ENCODE data around the gene S100B.
"Not testable (repeated sequence)": the region's sequence is repeated elsewhere in the genome, so short reads cannot be mapped to it uniquely, and the experiment has no call there.

The S100B gene

DNA sequence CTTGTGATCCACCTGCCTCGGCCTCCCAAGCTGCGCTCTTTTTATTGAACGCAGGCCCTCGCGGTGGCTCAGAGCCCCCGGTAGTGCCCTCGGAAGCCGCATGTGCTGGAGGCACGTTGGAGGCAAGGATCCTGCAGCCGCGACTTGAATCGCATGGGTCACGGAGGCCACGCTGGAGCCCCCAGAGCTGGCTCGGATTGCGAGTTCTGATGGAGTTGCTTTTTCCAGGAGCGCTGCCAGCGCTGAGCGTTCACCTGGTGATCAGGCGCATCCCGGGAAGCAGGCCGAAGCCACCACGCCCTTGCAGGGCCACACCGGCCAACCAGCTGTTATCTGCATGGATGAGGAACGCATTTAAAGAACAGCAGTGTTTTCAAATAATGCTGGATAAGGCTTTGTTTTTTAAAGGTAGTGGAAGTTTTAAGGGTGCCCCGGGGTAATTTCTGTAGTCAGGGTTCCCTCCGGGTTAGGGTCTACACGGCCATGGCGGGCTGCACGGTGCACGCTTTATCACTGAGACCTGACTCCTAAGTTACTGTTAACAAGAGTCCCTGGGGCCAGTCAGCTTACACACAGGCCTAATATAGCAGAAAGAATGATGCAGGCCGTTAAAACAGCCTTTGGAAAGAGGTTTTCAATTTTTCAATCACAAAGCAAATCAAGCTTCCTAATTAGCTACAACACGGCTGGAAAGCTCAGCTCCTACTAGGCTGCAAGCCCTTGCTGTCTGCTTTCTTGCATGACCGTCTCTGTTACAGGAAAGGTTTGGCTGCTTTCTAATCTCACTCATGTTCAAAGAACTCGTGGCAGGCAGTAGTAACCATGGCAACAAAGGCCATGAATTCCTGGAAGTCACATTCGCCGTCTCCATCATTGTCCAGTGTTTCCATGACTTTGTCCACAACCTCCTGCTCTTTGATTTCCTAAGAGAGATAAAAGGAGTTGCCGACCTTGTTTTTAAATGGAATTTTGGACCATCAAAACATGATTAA is 6.0 kb downstream of the S100B start:
- DNase-seq: no peak

DNA sequence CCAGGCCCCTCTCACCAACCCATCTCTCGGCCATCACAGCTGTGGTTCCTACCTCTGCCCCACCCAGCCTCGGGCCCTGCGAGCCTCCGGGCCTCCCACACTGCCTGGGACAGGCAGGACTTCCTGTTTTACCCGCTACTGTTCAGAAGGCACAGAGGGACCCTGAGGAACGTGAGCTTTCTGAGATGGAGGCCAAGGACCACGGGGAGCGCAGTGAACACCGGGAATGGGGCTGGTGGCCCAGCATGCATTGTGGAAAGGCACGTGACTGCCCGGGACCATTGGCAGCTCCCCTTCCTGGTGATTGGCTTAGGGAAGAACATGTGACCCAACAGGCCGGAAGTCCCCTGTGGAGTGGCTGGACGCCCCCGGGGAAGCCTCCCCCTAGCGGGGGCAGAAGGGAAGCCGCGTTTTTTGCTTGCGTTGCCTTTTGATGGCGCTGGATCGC is 7.0 kb downstream of the S100B start:
- DNase-seq: no peak

DNA sequence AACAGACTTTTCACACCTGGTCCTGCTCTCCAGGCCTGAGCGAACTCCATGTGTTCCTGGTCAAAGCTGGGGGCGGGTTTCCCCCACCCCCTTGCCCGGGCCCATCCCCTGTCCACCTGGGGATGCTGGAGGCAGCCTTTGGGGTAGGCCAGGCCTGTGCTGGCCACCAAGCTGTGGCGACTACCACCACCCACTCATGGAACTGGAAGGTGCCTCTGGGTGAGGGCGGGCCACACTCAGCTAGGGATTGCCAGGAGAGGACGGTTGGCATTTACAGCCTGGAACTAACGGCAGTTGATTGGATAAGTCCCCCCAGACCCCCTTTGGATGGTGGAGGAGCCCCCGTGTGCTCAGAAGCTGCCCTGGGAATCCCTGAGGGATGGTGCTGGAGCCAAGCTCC is 7.9 kb downstream of the S100B start:
- no peak for DNase-seq

DNA sequence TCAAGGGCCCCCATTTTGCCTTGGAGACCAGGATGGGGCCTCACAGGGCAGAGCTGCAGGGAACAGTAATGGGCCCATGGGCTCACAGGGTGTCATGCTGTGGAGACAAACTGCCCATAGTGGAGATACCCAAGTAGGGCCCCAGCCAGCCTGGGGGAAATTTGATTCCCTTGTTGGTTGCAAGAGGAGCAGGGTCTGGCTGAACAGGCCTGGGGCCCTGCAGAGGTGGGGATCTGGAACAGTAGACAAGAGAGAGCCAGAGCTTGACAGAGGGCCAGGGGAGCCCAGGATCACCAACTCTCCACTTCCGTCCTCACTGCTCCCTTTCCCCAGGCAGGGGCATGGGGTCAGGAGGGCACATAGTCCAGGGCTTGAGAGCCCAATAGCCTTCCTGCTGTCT is 8.7 kb downstream of the S100B start:
- no peak for DNase-seq

DNA sequence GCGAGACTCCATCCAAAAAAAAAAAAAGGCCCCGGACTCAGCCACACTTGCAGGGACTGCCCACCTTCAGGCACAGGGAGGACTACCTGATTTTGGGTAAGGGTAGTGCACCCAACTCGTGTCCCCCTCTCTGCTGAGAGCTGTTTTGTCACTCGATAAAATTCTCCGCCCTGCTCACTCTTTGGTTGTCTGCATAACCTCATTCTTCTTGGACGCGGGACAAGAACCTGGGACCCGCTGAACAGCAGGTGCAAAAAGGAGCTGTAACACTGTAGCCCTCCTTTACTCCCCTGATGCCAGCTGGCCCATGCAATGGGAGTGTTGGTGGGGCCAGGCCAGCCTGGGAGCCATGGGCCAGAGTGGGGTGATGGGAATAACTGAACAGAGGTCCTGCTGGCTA is 10.6 kb downstream of the S100B start:
- DNase-seq: no peak

- DNase-seq: peak; percentile 56
Observed at GRCh38 chr21:46585191-46585953, 19.5 kb downstream of the S100B start.

DNA sequence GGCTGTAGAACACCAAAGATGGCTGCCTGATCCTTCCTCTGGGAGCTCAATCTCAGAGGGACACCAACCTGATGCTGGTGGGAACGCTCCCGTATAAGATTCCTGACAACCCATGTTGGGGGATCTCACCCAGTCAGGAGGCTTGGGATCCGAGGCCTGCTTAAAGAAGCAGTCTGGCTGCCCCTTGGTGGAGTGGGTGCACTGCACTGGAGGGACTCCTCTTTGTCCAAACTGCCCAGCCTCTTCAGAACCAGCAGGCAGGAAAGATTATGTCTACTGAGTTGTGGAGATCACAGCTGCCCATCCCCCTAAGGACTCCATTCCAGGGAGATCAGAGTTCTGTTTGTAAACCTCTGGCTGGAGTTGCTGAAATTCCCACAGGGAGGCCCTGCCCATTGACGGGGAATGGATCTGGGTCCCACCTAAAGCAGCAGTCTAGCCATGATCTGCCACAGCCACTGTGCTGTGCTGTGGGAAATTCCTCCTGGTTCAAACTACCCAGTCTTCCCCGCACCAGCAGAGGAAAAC is 23.0 kb downstream of the S100B start:
- no peak for DNase-seq

GRCh38 chr21:46579394-46579793 is 25.5 kb downstream of the S100B start:
- DNase-seq: not testable (repeated sequence)

DNA sequence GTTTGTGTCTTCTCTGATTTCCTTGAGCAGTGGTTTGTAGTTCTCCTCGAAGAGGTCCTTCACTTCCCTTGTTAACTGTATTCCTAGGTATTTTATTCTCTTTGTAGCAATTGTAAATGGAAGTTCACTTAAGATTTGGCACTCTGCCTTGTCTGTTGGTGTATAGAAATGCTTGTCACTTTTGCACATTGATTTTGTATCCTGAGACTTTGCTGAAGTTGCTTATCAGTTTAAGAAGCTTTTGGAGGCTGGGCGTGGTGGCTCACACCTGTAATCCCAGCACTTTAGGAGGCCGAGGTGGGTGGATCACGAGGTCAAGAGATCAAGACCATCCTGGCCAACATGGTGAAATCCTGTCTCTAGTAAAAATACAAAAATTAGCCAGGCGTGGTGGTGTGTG is 27.1 kb downstream of the S100B start:
- not testable (repeated sequence) for DNase-seq

GRCh38 chr21:46572850-46573249 is 32.0 kb downstream of the S100B start:
- no peak for DNase-seq

GRCh38 chr21:46570631-46571030 is 34.3 kb downstream of the S100B start:
- no peak for DNase-seq

DNA sequence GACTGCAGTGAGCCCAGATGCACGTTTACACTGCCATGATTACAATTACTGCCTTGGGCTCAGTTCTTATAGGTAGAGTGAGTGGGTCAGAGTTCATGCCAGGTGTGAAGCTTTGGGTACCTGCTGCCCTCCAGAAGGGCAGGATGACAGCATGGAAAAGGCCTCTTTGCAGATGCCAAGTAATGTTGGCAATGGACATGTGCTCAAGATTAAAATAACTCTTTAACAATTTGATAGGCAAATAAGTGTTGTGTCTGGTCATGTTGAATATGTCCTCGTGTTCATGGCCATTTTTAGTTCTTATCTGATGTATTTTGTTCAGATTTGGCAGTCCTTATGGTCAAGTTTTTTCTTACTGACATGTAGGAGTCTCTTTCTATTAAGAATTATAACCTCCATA is 34.8 kb downstream of the S100B start:
- DNase-seq: no peak

- no peak for DNase-seq
Observed at GRCh38 chr21:46569081-46569480, 35.8 kb downstream of the S100B start.

- no peak for DNase-seq
Observed at GRCh38 chr21:46568562-46568961, 36.3 kb downstream of the S100B start.

DNA sequence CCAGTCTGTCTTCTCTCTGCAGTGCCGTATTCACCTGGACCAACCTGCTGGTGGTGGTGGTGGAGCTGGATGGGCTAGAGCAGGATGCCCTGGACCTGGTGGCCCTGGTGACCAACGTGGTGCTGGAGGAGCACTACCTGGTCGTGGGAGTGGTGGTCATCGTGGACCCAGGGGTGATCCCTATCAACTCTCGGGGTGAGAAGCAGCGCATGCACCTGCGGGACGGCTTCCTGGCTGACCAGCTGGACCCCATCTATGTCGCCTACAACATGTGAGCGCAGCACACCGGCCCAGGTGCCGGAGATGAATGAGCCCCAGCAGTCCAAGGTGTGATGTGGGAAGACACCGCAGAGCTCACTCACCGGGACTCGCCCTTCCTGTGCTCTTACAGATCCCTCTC is 37.5 kb downstream of the S100B start:
- DNase-seq: no peak

GRCh38 chr21:46564391-46564790 is 40.5 kb downstream of the S100B start:
- no peak for DNase-seq

DNA sequence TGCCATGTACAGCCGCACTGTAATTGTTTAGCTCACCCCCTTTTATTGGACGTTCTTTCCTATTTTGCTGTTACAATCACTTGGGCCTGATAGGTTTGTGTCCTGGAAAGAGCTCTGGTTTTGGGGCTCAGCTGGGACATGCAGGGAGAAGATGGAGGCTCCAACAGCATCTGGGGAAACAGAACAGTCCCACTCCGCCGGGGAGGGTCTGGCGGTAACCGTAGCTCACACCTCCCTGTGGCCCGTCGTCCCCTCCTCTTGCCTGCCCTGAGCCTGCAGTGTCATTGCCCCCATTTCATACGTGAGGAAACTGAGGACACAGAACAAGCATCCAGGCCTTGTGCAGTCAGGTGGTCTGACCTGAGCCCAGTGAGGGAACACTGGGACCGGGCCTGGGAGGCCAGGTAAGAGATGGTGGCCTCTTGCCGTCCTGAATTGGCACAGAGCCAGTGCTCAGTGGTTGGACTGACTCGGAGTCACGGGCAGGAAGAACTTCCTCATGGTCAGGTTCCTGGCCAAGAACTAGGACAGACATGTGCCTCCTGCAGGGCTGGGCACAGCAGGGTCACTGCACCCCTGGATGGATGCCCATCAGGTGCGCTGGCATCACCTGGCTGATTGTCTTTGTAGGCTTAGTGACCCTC is 41.8 kb downstream of the S100B start:
- DNase-seq: no peak

- no peak for DNase-seq
Observed at GRCh38 chr21:46562472-46562871, 42.4 kb downstream of the S100B start.

- no peak for DNase-seq
Observed at GRCh38 chr21:46561445-46562090, 43.3 kb downstream of the S100B start.

- no peak for DNase-seq
Observed at GRCh38 chr21:46560568-46561444, 44.1 kb downstream of the S100B start.

- DNase-seq: no peak
Observed at GRCh38 chr21:46559291-46559983, 45.4 kb downstream of the S100B start.

All from NCI-H2107 (cell line).